Lung (tissue), 12 donors: ENCODE results near the gene VDR. TPM values are rescaled to one million over a fixed set of nuclear protein-coding genes. Genes with fewer than 3 reads are reported as not detected.

Experiments used
- ATAC-seq: fragments of 200-7000 bp; cut with Tn5 transposase; one replicate; pipeline ENCODE4 v1.9.1; 2020; ENCODE audit warnings: moderate number of reproducible peaks; ENCODE audit not compliant: insufficient read depth, low FRiP score
- DNase-seq, 3 donors: peaks; one replicate each; pipeline ENCODE4 v3.0.0-alpha.2; 2013 to 2017
- H3K27ac ChIP-seq, 2 donors: one replicate each; pipeline ENCODE4 v1.5.1; 2013; ENCODE audit warnings: mild to moderate bottlenecking in 2 of 2, moderate library complexity in 2 of 2, control low read depth in 1 of 2, inconsistent platforms in 1 of 2, low read depth in 1 of 2, low read length in 1 of 2
- H3K27me3 ChIP-seq, 3 donors: one replicate each; pipeline ENCODE4 v1.5.1; 2013; ENCODE audit warnings: low read length in 2 of 3; ENCODE audit not compliant: control insufficient read depth in 3 of 3, insufficient read depth in 3 of 3
- H3K36me3 ChIP-seq, 4 donors: one replicate each; pipeline ENCODE4 v1.5.1; 2013; ENCODE audit warnings: low read length in 4 of 4, mild to moderate bottlenecking in 1 of 4, moderate library complexity in 1 of 4; ENCODE audit not compliant: control insufficient read depth in 4 of 4, insufficient read depth in 4 of 4
- H3K4me1 ChIP-seq, 5 donors: one replicate each; pipeline ENCODE4 v1.5.1; 2013; ENCODE audit warnings: low read length in 5 of 5, mild to moderate bottlenecking in 2 of 5, moderate library complexity in 1 of 5; ENCODE audit not compliant: control insufficient read depth in 5 of 5, insufficient read depth in 5 of 5
- H3K4me3 ChIP-seq: one replicate; pipeline ENCODE4 v1.5.1; 2013; ENCODE audit warnings: mild to moderate bottlenecking, control low read depth, moderate library complexity
- H3K9ac ChIP-seq, 2 donors: one replicate each; pipeline ENCODE4 v1.5.1; 2013; ENCODE audit warnings: low read length in 2 of 2, control low read depth in 1 of 2; ENCODE audit not compliant: insufficient read depth in 1 of 2
- H3K9me3 ChIP-seq, 4 donors: one replicate each; pipeline ENCODE4 v1.5.1; 2013; ENCODE audit warnings: low read length in 3 of 4, mild to moderate bottlenecking in 1 of 4, moderate library complexity in 1 of 4; ENCODE audit not compliant: control insufficient read depth in 4 of 4, insufficient read depth in 3 of 4
- WGBS, 2 donors: extraction: QIAGEN DNeasy Blood & Tissue Kit; methylation state at CpG; one replicate each; pipeline ENCODE4 v1.1.7; 2013; 5-methylcytosine and 5-hydroxymethylcytosine counted together
- polyA plus RNA-seq, 2 donors: library from polyadenylated mRNA; stranded (reverse); fragments of 200-250 nt; gene quantifications; one replicate each; pipeline ENCODE4 v1.2.1, GENCODE V29; 2013
- total RNA-seq, 2 donors: library from RNA; depleted of rRNA in 1 of 2; stranded (reverse); fragments of >200 nt in 1 of 2; gene quantifications; one replicate each; pipeline ENCODE4 v1.2.1, GENCODE V29; 2014 to 2021
- TF ChIP-seq, protein P1 (sequence below): IDR thresholded peaks from 2 replicates; pipeline ENCODE4 v1.5.1; 2012; ENCODE audit warnings: mild to moderate bottlenecking; ENCODE audit errors: control extremely low read depth, extremely low read depth
- donor health status: control.
- donor health status: control.
- donor health status: Bipolar disorder and iron deficiency.
- donor health status: healthy.
- donor health status: DM: yes; HTN: yes; CAD: no.

Gene VDR
- total and polyA plus RNA-seq, 4 donors: 4.4 to 27.4 (median 14.3) TPM

DNA sequence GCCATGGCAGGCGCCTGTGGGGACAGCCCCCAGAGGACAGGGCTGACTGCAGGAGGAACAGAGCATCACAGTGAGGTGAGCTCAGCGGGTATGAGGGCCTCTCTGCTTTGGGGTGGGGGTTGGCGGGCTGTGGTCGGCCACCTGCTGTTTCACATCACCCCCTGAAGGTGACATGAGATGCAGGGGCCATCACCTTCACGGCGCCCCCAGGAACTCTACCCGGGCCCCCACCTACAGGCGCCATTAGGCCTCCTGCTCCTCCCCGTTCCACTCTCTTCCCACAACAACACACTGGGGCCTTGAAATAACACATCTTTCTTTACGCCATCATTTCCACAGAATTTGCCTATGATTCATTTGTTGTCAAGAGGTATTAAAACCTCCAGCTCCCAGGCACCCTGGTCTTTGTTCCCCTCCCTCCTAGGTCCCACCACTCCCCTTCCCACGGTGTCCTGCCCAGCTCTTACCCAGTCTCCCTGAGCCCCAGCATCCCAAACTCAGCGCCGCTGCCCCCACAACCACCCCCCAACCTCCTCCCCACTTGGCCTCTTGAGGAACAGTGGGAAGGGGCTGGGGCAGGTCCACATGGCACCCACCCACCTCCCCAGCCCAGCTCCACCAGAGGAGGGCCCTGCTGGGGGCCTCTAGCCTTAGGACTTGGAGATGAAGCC, 72.4 kb downstream of the VDR start:
- Histone ChIP-seq H3K9ac (no peak overlapping the region), H3K4me3 (no peak overlapping the region), H3K4me1 (peaks cover 12 to 28% (median 20%) of the 10 kb centered on the region in 5 donors), H3K9me3 (no peaks in the 10 kb centered on the region), H3K36me3 (no peaks in the 10 kb centered on the region), H3K27me3 (no peaks in the 10 kb centered on the region), H3K27ac (no peak overlapping the region)
- DNase-seq (no peak), ATAC-seq (no peak)
- WGBS, 2 donors: 89 to 91% methylated on average over 13 of the region's 13 CpGs
- TF ChIP-seq, protein P1, sequence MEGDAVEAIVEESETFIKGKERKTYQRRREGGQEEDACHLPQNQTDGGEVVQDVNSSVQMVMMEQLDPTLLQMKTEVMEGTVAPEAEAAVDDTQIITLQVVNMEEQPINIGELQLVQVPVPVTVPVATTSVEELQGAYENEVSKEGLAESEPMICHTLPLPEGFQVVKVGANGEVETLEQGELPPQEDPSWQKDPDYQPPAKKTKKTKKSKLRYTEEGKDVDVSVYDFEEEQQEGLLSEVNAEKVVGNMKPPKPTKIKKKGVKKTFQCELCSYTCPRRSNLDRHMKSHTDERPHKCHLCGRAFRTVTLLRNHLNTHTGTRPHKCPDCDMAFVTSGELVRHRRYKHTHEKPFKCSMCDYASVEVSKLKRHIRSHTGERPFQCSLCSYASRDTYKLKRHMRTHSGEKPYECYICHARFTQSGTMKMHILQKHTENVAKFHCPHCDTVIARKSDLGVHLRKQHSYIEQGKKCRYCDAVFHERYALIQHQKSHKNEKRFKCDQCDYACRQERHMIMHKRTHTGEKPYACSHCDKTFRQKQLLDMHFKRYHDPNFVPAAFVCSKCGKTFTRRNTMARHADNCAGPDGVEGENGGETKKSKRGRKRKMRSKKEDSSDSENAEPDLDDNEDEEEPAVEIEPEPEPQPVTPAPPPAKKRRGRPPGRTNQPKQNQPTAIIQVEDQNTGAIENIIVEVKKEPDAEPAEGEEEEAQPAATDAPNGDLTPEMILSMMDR: no peak

DNA sequence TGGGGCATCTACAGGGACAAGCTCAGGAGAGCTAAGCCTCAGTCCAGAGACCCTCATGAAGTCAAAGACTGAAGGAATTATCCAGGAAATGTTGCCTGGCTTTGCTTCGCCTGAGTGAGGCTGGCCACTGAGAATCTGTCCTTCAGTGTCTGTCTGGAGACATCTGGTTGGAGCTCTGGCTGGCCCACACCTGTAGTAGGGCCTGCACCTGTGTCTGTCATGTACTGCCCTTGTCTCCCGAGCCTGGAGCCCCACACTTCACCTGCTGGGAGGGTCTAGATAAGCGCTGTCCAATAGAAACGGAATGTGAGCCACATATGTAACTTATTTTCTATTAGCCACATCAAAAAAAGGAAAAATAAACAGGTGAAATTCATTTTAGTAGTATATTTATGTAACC, 75.2 kb downstream of the VDR start:
- H3K4me3 ChIP-seq: no peak overlapping the region
- H3K27me3 ChIP-seq: no peaks in the 10 kb centered on the region
- 75 to 90% methylated on average over 4 of the region's 4 CpGs for WGBS, 2 donors
- H3K9ac ChIP-seq: no peak overlapping the region
- peak overlapping the region; percentile 81 to 93 for H3K27ac ChIP-seq
- no peak for DNase-seq
- no peak for ATAC-seq
- H3K9me3 ChIP-seq: no peaks in the 10 kb centered on the region
- no peaks in the 10 kb centered on the region for H3K36me3 ChIP-seq
- TF ChIP-seq, protein P1: no peak
- peaks cover 12 to 27% (median 20%) of the 10 kb centered on the region in 5 donors for H3K4me1 ChIP-seq

DNA sequence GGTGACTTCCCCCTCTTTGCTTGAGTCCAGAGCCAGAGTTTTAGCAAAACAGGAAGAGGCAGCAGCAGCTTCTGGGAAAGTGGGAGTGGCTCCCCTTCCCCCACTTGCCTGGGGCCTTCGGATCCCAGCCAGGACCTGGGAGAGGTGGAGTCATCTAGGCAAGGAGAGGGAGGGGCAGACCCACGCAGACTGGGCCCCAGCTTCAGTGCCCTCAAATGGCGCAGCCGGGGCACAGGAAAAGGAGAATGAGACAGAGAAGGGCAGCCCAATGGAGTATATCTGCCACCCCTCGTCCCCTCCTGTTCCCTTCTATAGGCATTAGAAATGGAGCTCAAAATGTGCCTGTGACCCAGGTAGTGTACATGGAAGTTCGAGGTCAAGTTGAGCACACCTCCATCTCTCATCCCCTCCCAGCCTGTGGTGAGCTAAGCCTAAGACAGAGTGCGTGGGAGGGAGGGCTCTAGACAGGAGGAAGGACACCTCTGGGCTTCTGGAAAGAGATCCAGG, 75.8 kb downstream of the VDR start:
- peak overlapping the region; percentile 81 to 93 for H3K27ac ChIP-seq
- DNase-seq (peak; percentile 77 to 87 (median 80)), ATAC-seq (peak; percentile 65)
- H3K9me3 ChIP-seq: no peaks in the 10 kb centered on the region
- peaks cover 12 to 29% (median 15%) of the 10 kb centered on the region in 5 donors for H3K4me1 ChIP-seq
- H3K27me3 ChIP-seq: no peaks in the 10 kb centered on the region
- TF ChIP-seq, protein P1: no peak
- H3K9ac ChIP-seq: no peak overlapping the region
- 21 to 22% methylated on average over 7 of the region's 7 CpGs for WGBS, 2 donors
- H3K4me3 ChIP-seq: no peak overlapping the region
- H3K36me3 ChIP-seq: no peaks in the 10 kb centered on the region
